Lower leg skin (tissue), 3 donors: ENCODE results near the gene ABL2.

Experiments
- POLR2A ChIP-seq, 2 donors: fragments of 450-650 bp; IDR thresholded peaks; one replicate each; pipeline ENCODE4 v1.6.1; 2016 to 2017; ENCODE audit warnings: antibody characterized with exemption in 2 of 2, mild to moderate bottlenecking in 1 of 2, moderate library complexity in 1 of 2
- TF ChIP-seq, protein P1 (sequence below), 3 donors: fragments of 450-650 bp; IDR thresholded peaks; one replicate each; pipeline ENCODE4 v1.5.1; 2016; ENCODE audit warnings: antibody characterized with exemption in 3 of 3, mild to moderate bottlenecking in 3 of 3, moderate library complexity in 2 of 3

DNA sequence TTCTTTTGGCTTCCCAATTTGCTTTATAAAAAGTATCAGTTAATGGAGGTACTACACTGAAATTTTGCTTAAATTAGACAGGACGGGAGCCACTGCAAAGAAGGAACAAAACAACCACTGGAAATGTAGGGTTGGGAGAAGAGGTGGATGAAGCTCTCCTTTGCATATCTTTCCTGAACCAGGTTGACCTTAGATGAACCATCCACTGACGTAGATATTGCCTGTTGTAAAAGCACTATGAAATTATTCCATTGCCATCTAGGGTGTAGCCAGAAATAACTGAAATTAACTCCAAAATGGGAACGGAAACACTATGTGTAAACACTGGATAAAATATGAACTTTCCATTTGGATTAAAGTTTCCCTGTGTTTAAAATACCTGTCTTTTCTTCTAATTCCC lies 1.2 kb upstream of the ABL2 start:
- TF ChIP-seq, protein P1, sequence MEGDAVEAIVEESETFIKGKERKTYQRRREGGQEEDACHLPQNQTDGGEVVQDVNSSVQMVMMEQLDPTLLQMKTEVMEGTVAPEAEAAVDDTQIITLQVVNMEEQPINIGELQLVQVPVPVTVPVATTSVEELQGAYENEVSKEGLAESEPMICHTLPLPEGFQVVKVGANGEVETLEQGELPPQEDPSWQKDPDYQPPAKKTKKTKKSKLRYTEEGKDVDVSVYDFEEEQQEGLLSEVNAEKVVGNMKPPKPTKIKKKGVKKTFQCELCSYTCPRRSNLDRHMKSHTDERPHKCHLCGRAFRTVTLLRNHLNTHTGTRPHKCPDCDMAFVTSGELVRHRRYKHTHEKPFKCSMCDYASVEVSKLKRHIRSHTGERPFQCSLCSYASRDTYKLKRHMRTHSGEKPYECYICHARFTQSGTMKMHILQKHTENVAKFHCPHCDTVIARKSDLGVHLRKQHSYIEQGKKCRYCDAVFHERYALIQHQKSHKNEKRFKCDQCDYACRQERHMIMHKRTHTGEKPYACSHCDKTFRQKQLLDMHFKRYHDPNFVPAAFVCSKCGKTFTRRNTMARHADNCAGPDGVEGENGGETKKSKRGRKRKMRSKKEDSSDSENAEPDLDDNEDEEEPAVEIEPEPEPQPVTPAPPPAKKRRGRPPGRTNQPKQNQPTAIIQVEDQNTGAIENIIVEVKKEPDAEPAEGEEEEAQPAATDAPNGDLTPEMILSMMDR (IDR thresholded peaks at IDR 0.05) = no peak
- TF ChIP-seq POLR2A (IDR thresholded peaks at IDR 0.05) = no peak
